ENCODE measurements around the gene LRRC55.

DNA sequence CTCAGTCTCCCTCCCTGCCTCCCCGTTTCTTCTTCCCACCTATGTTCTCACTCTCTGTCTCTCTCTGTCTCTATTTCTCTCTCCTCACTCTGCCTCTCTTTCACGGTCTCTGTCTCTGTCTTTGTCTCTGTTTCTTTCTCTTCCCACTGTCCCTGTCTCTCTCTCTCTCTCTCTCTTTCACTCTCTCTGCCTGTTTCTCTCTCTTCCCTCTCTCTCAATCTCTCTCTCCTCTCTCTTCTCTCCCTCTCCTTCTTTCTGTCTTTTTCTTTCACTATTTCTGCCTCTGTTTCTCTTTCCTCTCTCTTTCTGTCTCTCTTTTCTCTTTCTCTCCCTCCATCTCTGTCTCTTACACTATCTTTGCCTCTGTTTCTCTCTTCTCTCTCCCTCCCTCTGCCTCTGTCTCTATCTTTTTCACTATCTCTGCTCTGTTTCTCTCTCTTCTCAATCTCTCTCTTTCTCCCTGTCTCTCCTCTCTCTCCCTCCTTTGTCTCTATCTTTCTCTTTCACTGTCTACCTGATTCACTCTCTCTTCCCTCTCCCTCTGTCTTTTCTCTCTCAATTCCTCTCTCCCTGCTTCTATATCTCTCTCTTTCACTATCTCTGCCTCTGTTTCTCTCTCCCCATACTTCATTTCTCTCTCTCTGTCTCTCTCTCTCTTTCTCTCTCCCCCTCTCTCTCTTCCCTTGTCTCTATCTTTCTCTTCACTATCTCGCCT is 49.9 kb downstream of the LRRC55 start:
- TF ChIP-seq, protein P1, sequence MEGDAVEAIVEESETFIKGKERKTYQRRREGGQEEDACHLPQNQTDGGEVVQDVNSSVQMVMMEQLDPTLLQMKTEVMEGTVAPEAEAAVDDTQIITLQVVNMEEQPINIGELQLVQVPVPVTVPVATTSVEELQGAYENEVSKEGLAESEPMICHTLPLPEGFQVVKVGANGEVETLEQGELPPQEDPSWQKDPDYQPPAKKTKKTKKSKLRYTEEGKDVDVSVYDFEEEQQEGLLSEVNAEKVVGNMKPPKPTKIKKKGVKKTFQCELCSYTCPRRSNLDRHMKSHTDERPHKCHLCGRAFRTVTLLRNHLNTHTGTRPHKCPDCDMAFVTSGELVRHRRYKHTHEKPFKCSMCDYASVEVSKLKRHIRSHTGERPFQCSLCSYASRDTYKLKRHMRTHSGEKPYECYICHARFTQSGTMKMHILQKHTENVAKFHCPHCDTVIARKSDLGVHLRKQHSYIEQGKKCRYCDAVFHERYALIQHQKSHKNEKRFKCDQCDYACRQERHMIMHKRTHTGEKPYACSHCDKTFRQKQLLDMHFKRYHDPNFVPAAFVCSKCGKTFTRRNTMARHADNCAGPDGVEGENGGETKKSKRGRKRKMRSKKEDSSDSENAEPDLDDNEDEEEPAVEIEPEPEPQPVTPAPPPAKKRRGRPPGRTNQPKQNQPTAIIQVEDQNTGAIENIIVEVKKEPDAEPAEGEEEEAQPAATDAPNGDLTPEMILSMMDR (IDR thresholded peaks at IDR 0.05) = no peak
- TF ChIP-seq POLR2A (IDR thresholded peaks at IDR 0.05) = no peak
- TF ChIP-seq EP300 (IDR thresholded peaks at IDR 0.05) = no peak
